CD14-positive monocyte (primary cell): ENCODE measurements around the gene PRKCA. TPM values are rescaled to one million over a fixed set of nuclear protein-coding genes. Genes with fewer than 3 reads are reported as not detected.
"Not testable (repeated sequence)": the region's sequence is repeated elsewhere in the genome, so short reads cannot be mapped to it uniquely, and the experiment has no call there.

ENCODE experiments used
- DNase-seq, 3 donors: peaks; one replicate each; pipeline ENCODE4 v3.0.0-alpha.2; 2011 to 2022
- H2AFZ ChIP-seq: 2 replicates; pipeline ENCODE4 v1.6.0; 2012; ENCODE audit warnings: mild to moderate bottlenecking, low read depth, low read length, inconsistent platforms; ENCODE audit not compliant: insufficient read depth, poor library complexity, severe bottlenecking
- H3K27ac ChIP-seq, 2 donors: 1 replicate in 1 of 2; 2 replicates in 1 of 2; pipeline ENCODE4 v1.5.1; 2012 to 2013; ENCODE audit warnings: low read length in 2 of 2, control low read depth in 1 of 2, inconsistent platforms in 1 of 2, low read depth in 1 of 2, mild to moderate bottlenecking in 1 of 2
- H3K27me3 ChIP-seq, 2 donors: one replicate each; pipeline versions ENCODE4 v1.6.0 to v1.6.1; 2011 to 2013; ENCODE audit warnings: low read length in 2 of 2; ENCODE audit not compliant: control insufficient read depth in 2 of 2, insufficient read depth in 2 of 2
- H3K36me3 ChIP-seq, 2 donors: replicated peaks in 1 of 2; 1 replicate in 1 of 2; 2 replicates in 1 of 2; pipeline versions ENCODE4 v1.5.1 to v1.6.1; 2012 to 2013; ENCODE audit warnings: low read length in 2 of 2, control low read depth in 1 of 2, inconsistent platforms in 1 of 2, mild to moderate bottlenecking in 1 of 2; ENCODE audit not compliant: insufficient read depth in 2 of 2, control insufficient read depth in 1 of 2
- H3K4me1 ChIP-seq, 2 donors: 1 replicate in 1 of 2; 2 replicates in 1 of 2; pipeline versions ENCODE4 v1.5.1 to v1.6.1; 2012 to 2013; ENCODE audit warnings: low read length in 2 of 2, control low read depth in 1 of 2, inconsistent platforms in 1 of 2, mild to moderate bottlenecking in 1 of 2, moderate library complexity in 1 of 2; ENCODE audit not compliant: insufficient read depth in 2 of 2, control insufficient read depth in 1 of 2
- H3K4me2 ChIP-seq: replicated peaks from 2 replicates; pipeline ENCODE3; 2012; ENCODE audit warnings: low read length, moderate library complexity, mild to moderate bottlenecking; ENCODE audit not compliant: poor library complexity, severe bottlenecking; ENCODE audit errors: extremely low read depth
- H3K4me3 ChIP-seq, 3 experiments: fragments of 200-600 bp in 1 of 3; sonication (generic) in 1 of 3; replicated peaks in 1 of 3; 1 replicate in 2 of 3; 2 replicates in 1 of 3; pipeline ENCODE4 v1.5.1; 2011 to 2013; ENCODE audit warnings: low read length in 3 of 3, mild to moderate bottlenecking in 3 of 3, control low read depth in 2 of 3, low read depth in 2 of 3, inconsistent platforms in 1 of 3, moderate library complexity in 1 of 3
- H3K79me2 ChIP-seq: 2 replicates; pipeline ENCODE4 v1.6.0; 2012; ENCODE audit warnings: mild to moderate bottlenecking, control low read depth, inconsistent platforms, low read length, moderate library complexity; ENCODE audit not compliant: insufficient read depth
- H3K9ac ChIP-seq: 2 replicates; pipeline ENCODE4 v1.6.0; 2017; ENCODE audit warnings: low read length, mild to moderate bottlenecking; ENCODE audit not compliant: insufficient read depth, poor library complexity, severe bottlenecking
- H3K9me3 ChIP-seq, 2 donors: replicated peaks in 1 of 2; 1 replicate in 1 of 2; 2 replicates in 1 of 2; pipeline versions ENCODE4 v1.5.1 to v1.6.1; 2012 to 2013; ENCODE audit warnings: low read length in 2 of 2, control low read depth in 1 of 2; ENCODE audit not compliant: control insufficient read depth in 1 of 2, insufficient read depth in 1 of 2
- H4K20me1 ChIP-seq: 2 replicates; pipeline ENCODE4 v1.6.0; 2012; ENCODE audit warnings: mild to moderate bottlenecking, low read length, control low read depth, moderate library complexity; ENCODE audit not compliant: insufficient read depth
- H3K27ac Mint-ChIP-seq, 7 donors: one replicate each; pipeline ENCODE4 v1.8.0; 2020; ENCODE audit warnings: mild to moderate bottlenecking in 7 of 7, mixed read lengths in 7 of 7, moderate library complexity in 6 of 7, inconsistent platforms in 2 of 7
- H3K27me3 Mint-ChIP-seq, 3 donors: one replicate each; pipeline ENCODE4 v1.8.0; 2021 to 2022; ENCODE audit warnings: low read depth in 3 of 3, mild to moderate bottlenecking in 3 of 3, mixed read lengths in 3 of 3, moderate library complexity in 3 of 3, inconsistent platforms in 1 of 3
- H3K36me3 Mint-ChIP-seq, 2 donors: one replicate each; pipeline ENCODE4 v1.8.0; 2020; ENCODE audit warnings: mixed read lengths in 2 of 2, inconsistent platforms in 1 of 2, mild to moderate bottlenecking in 1 of 2
- H3K4me1 Mint-ChIP-seq: one replicate; pipeline ENCODE4 v1.8.0; 2020; ENCODE audit warnings: mild to moderate bottlenecking, mixed read lengths
- H3K4me3 Mint-ChIP-seq, 2 donors: one replicate each; pipeline ENCODE4 v1.8.0; 2020; ENCODE audit warnings: mild to moderate bottlenecking in 2 of 2, mixed read lengths in 2 of 2, moderate library complexity in 1 of 2
- H3K9me3 Mint-ChIP-seq, 7 donors: one replicate each; pipeline ENCODE4 v1.8.0; 2020 to 2022; ENCODE audit warnings: mixed read lengths in 7 of 7, mild to moderate bottlenecking in 6 of 7, moderate library complexity in 6 of 7, inconsistent platforms in 2 of 7
- CTCF ChIP-seq: fragments of 200-600 bp; IDR thresholded peaks from one replicate; pipeline ENCODE4 v1.8.0; 2022; ENCODE audit warnings: antibody characterized with exemption, mild to moderate bottlenecking
- WGBS: methylation state at CpG from one replicate; pipeline ENCODE4 v1.1.5; 2013; ENCODE audit warnings: missing lambda C conversion rate; ENCODE audit not compliant: insufficient coverage; 5-methylcytosine and 5-hydroxymethylcytosine counted together
- intact Hi-C, 2 donors: fragments of 100-400 bp; cut with micrococcal nuclease; formaldehyde crosslinking; loops; one replicate each; pipeline versions ENCODE4 v1.15.0 to v1.15.1; 2023
- polyA plus RNA-seq, 3 donors: library from polyadenylated mRNA; depleted of rRNA in 1 of 3; unstranded in 2 of 3; stranded (reverse) in 1 of 3; fragments of 300-500 nt in 2 of 3; fragments of >200 nt in 1 of 3; fragmentation: Illumina TruSeq in 2 of 3; gene quantifications; 1 replicate in 2 of 3; 2 replicates in 1 of 3; pipeline ENCODE4 v1.2.3, GENCODE V29; 2012 to 2021

PRKCA gene
- polyA plus RNA-seq, 3 donors: 0.22 to 7.1 (median 0.30) TPM

GRCh38 chr17:66357037-66357436, 54.6 kb downstream of the PRKCA start:
- Histone ChIP-seq H3K4me3 (no peak overlapping the region), H3K4me2 (no peak overlapping the region), H3K4me1 (no peaks in the 10 kb centered on the region), H3K79me2 (peaks cover 5% of the 10 kb centered on the region), H3K9ac (no peak overlapping the region), H2AFZ (no peak overlapping the region), H3K9me3 (no peaks in the 10 kb centered on the region), H4K20me1 (peaks cover 5% of the 10 kb centered on the region), H3K27me3 (no peaks in the 10 kb centered on the region), H3K27ac (no peak overlapping the region), H3K36me3 (no peaks in the 10 kb centered on the region)
- intact Hi-C loops: no loop called here
- Mint-ChIP-seq H3K27me3 (peaks cover 0 to 7% (median 6%) of the 10 kb centered on the region in 3 donors), H3K36me3 (peaks cover 5 to 8% of the 10 kb centered on the region in 2 donors), H3K27ac (no peak overlapping the region), H3K4me1 (peaks cover 9% of the 10 kb centered on the region), H3K9me3 (no peaks in the 10 kb centered on the region), H3K4me3 (peak overlapping the region in 1 of 2 donors; percentile 13)
- TF ChIP-seq CTCF: no peak
- 100% methylated on average over 2 of the region's 2 CpGs for WGBS
- no peak for DNase-seq

- Histone ChIP-seq H2AFZ (no peak overlapping the region), H3K27me3 (no peaks in the 10 kb centered on the region), H3K27ac (no peak overlapping the region), H3K9me3 (no peaks in the 10 kb centered on the region), H3K79me2 (peaks cover 3% of the 10 kb centered on the region), H4K20me1 (peaks cover 6% of the 10 kb centered on the region), H3K4me1 (no peaks in the 10 kb centered on the region), H3K4me2 (no peak overlapping the region), H3K4me3 (no peak overlapping the region), H3K9ac (no peak overlapping the region), H3K36me3 (no peaks in the 10 kb centered on the region)
- intact Hi-C loops: no loop called here
- H3K27ac Mint-ChIP-seq: no peak overlapping the region
- peaks cover 9% of the 10 kb centered on the region for H3K4me1 Mint-ChIP-seq
- H3K36me3 Mint-ChIP-seq: peaks cover 5 to 8% of the 10 kb centered on the region in 2 donors
- no peak for TF ChIP-seq CTCF
- no peak for DNase-seq
- H3K9me3 Mint-ChIP-seq: no peaks in the 10 kb centered on the region
- no CpG with 5 or more reads among the region's 2 CpGs for WGBS
- H3K4me3 Mint-ChIP-seq: no peak overlapping the region
- H3K27me3 Mint-ChIP-seq: no peaks in the 10 kb centered on the region
Observed at GRCh38 chr17:66359351-66359750, 56.9 kb downstream of the PRKCA start.

- H3K27ac Mint-ChIP-seq, DNase-seq, H3K27me3 Mint-ChIP-seq, H3K79me2 ChIP-seq, intact Hi-C loops, H3K4me2 ChIP-seq, H3K9me3 ChIP-seq, H2AFZ ChIP-seq, H3K4me3 ChIP-seq, H3K4me1 ChIP-seq, H3K4me1 Mint-ChIP-seq, H3K9me3 Mint-ChIP-seq, H3K27me3 ChIP-seq, H3K36me3 Mint-ChIP-seq, H3K27ac ChIP-seq, H3K4me3 Mint-ChIP-seq, H3K9ac ChIP-seq, H3K36me3 ChIP-seq: not testable (repeated sequence)
- WGBS: 100% methylated on average over 4 of the region's 12 CpGs
- peaks cover 11% of the 10 kb centered on the region for H4K20me1 ChIP-seq
Observed at GRCh38 chr17:66360961-66361565, 58.6 kb downstream of the PRKCA start.
